Measurements from ENCODE around the gene OR12D1.

OR12D1 gene

DNA sequence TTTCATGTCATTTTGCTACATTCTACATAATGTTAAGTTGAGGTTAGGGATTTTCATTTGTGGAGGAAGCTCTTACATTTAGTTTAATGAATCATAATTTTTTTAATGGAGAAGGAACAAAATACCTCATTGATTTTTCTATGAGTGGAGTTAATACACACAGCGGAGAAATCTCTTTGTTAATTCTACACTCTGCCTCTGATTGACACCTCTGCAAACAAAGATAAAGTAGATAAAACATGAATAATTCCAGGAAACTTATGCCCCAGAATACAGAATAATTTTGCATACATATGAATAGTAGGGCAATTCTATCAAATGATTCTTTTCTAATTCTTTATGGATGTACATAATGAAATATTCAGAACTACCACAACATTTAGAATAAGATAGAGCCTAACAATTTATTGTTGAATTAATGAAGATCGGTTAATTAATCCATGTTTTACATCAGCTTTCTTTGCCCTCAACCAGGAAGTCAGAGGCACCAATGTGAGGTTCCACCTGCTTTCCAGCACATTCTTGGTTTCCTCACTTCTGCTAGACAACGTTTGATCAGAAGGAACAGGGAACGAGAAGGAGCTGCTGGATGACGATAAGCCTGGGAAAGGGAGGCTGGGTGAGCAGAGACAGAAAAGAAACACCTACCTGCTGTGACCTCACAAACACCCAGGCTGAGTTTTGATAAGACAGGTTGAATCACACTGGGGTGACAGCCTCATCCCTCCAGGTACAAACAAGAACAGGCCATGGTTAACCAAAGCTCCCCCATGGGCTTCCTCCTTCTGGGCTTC is 46.5 kb downstream of the OR12D1 start:
- H3K36me3 ChIP-seq (ENCODE audit: control insufficient read depth, insufficient read depth, low read length) = no peaks in the 10 kb centered on the region
- no peaks in the 10 kb centered on the region for H3K9me3 ChIP-seq (ENCODE audit: control insufficient read depth, low read length)
- H3K27me3 ChIP-seq (replicated peaks; ENCODE audit: control insufficient read depth, insufficient read depth, low read length, poor library complexity, severe bottlenecking) = peaks cover 4% of the 10 kb centered on the region
- no peak overlapping the region for H3K4me3 ChIP-seq (ENCODE audit: insufficient read depth, low read depth, low read length, poor library complexity, severe bottlenecking)
- DNase-seq = no peak
- H3K4me1 ChIP-seq (ENCODE audit: control insufficient read depth, insufficient read depth, low read length, poor library complexity, severe bottlenecking) = no peaks in the 10 kb centered on the region
- no peak overlapping the region for H3K27ac ChIP-seq (ENCODE audit: insufficient read depth, low read length, poor library complexity, severe bottlenecking)

GRCh38 chr6:29462022-29462421 is 47.3 kb downstream of the OR12D1 start:
- no peak overlapping the region for H3K27ac ChIP-seq (ENCODE audit: insufficient read depth, low read length, poor library complexity, severe bottlenecking)
- no peaks in the 10 kb centered on the region for H3K4me1 ChIP-seq (ENCODE audit: control insufficient read depth, insufficient read depth, low read length, poor library complexity, severe bottlenecking)
- DNase-seq = no peak
- no peaks in the 10 kb centered on the region for H3K36me3 ChIP-seq (ENCODE audit: control insufficient read depth, insufficient read depth, low read length)
- no peaks in the 10 kb centered on the region for H3K9me3 ChIP-seq (ENCODE audit: control insufficient read depth, low read length)
- H3K27me3 ChIP-seq (replicated peaks; ENCODE audit: control insufficient read depth, insufficient read depth, low read length, poor library complexity, severe bottlenecking) = peaks cover 4% of the 10 kb centered on the region
- no peak overlapping the region for H3K4me3 ChIP-seq (ENCODE audit: insufficient read depth, low read depth, low read length, poor library complexity, severe bottlenecking)

GRCh38 chr6:29465279-29465678 is 50.6 kb downstream of the OR12D1 start:
- DNase-seq = no peak
- Histone ChIP-seq H3K27me3 (replicated peaks; ENCODE audit: control insufficient read depth, insufficient read depth, low read length, poor library complexity, severe bottlenecking) (peaks cover 4% of the 10 kb centered on the region), H3K36me3 (ENCODE audit: control insufficient read depth, insufficient read depth, low read length) (no peaks in the 10 kb centered on the region), H3K27ac (ENCODE audit: insufficient read depth, low read length, poor library complexity, severe bottlenecking) (no peak overlapping the region), H3K9me3 (ENCODE audit: control insufficient read depth, low read length) (no peaks in the 10 kb centered on the region), H3K4me3 (ENCODE audit: insufficient read depth, low read depth, low read length, poor library complexity, severe bottlenecking) (no peak overlapping the region), H3K4me1 (ENCODE audit: control insufficient read depth, insufficient read depth, low read length, poor library complexity, severe bottlenecking) (no peaks in the 10 kb centered on the region)

DNA sequence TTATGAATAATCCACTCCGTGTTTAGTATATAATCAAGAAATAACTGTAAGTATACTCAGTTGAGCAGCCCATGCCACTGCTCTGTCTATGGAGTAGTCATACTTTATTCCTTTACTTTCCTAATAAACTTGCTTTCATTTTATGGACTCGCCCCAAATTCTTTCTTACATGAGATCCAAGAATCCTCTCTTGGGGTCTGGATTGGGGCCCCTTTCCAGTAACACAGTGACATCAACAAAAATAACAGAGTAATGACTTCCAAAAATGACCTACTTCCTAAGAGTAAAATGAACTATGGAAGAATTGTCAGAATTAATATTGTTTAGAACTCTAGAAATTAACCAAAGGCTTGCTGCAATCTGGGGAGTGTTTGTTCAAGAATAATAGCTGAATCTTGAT is 51.1 kb downstream of the OR12D1 start:
- H3K4me1 ChIP-seq (ENCODE audit: control insufficient read depth, insufficient read depth, low read length, poor library complexity, severe bottlenecking) = no peaks in the 10 kb centered on the region
- peaks cover 4% of the 10 kb centered on the region for H3K27me3 ChIP-seq (replicated peaks; ENCODE audit: control insufficient read depth, insufficient read depth, low read length, poor library complexity, severe bottlenecking)
- DNase-seq = no peak
- no peak overlapping the region for H3K4me3 ChIP-seq (ENCODE audit: insufficient read depth, low read depth, low read length, poor library complexity, severe bottlenecking)
- H3K36me3 ChIP-seq (ENCODE audit: control insufficient read depth, insufficient read depth, low read length) = no peaks in the 10 kb centered on the region
- no peaks in the 10 kb centered on the region for H3K9me3 ChIP-seq (ENCODE audit: control insufficient read depth, low read length)
- no peak overlapping the region for H3K27ac ChIP-seq (ENCODE audit: insufficient read depth, low read length, poor library complexity, severe bottlenecking)

- H3K27ac ChIP-seq (ENCODE audit: insufficient read depth, low read length, poor library complexity, severe bottlenecking) = no peak overlapping the region
- no peaks in the 10 kb centered on the region for H3K4me1 ChIP-seq (ENCODE audit: control insufficient read depth, insufficient read depth, low read length, poor library complexity, severe bottlenecking)
- H3K36me3 ChIP-seq (ENCODE audit: control insufficient read depth, insufficient read depth, low read length) = no peaks in the 10 kb centered on the region
- no peak for DNase-seq
- peaks cover 3% of the 10 kb centered on the region for H3K27me3 ChIP-seq (replicated peaks; ENCODE audit: control insufficient read depth, insufficient read depth, low read length, poor library complexity, severe bottlenecking)
- H3K9me3 ChIP-seq (ENCODE audit: control insufficient read depth, low read length) = no peaks in the 10 kb centered on the region
- no peak overlapping the region for H3K4me3 ChIP-seq (ENCODE audit: insufficient read depth, low read depth, low read length, poor library complexity, severe bottlenecking)
Measured at GRCh38 chr6:29466241-29466640, 51.5 kb downstream of the OR12D1 start.
